ENCODE measurements around the gene ZNF689.

Gene ZNF689

GRCh38 chr16:30609926-30610839 lies at the start of gene ZNF689:
ZNF689 (minus strand) TSS chr16:30610389; CDS start chr16:30610041, 348 bp downstream.
- H3K27ac ChIP-seq: peak within 1 kb of the TSS; percentile 97
- no peak for TF ChIP-seq CTCF (conservative IDR thresholded peaks at IDR 0.05)

- peak overlapping the region; percentile 95 for H3K27ac ChIP-seq
- TF ChIP-seq CTCF (conservative IDR thresholded peaks at IDR 0.05): no peak
These were observed 48.7 kb upstream of the ZNF689 start for GRCh38 chr16:30658731-30659506.

GRCh38 chr16:30657866-30658730 lies 47.9 kb upstream of the ZNF689 start, which contains the start of gene FBRS:
FBRS (plus strand) TSS chr16:30658431; CDS start chr16:30659519, 1,088 bp downstream.
- peak; percentile 87 for TF ChIP-seq CTCF (conservative IDR thresholded peaks at IDR 0.05)
- H3K27ac ChIP-seq: peak within 1 kb of the TSS; percentile 95

GRCh38 chr16:30656974-30657865 lies 47.0 kb upstream of the ZNF689 start:
- no peak for TF ChIP-seq CTCF (conservative IDR thresholded peaks at IDR 0.05)
- H3K27ac ChIP-seq: peak overlapping the region; percentile 95

- H3K27ac ChIP-seq: peak overlapping the region; percentile 95
- TF ChIP-seq CTCF (conservative IDR thresholded peaks at IDR 0.05): no peak
These were observed 46.2 kb upstream of the ZNF689 start for GRCh38 chr16:30656388-30656787.

- TF ChIP-seq CTCF (conservative IDR thresholded peaks at IDR 0.05): no peak
- H3K27ac ChIP-seq: peak overlapping the region; percentile 95
These were observed 45.7 kb upstream of the ZNF689 start for GRCh38 chr16:30655815-30656347.
